NCI-H2196 treated with DMSO at 0.1 percent for 48 hours (cell line): ENCODE results near the gene SLC13A3.

Source experiments
- DNase-seq: peaks from one replicate; lab custom pipeline; 2025; ENCODE audit not compliant: unreplicated experiment; lab: John Stamatoyannopoulos, UW

SLC13A3 gene

DNA sequence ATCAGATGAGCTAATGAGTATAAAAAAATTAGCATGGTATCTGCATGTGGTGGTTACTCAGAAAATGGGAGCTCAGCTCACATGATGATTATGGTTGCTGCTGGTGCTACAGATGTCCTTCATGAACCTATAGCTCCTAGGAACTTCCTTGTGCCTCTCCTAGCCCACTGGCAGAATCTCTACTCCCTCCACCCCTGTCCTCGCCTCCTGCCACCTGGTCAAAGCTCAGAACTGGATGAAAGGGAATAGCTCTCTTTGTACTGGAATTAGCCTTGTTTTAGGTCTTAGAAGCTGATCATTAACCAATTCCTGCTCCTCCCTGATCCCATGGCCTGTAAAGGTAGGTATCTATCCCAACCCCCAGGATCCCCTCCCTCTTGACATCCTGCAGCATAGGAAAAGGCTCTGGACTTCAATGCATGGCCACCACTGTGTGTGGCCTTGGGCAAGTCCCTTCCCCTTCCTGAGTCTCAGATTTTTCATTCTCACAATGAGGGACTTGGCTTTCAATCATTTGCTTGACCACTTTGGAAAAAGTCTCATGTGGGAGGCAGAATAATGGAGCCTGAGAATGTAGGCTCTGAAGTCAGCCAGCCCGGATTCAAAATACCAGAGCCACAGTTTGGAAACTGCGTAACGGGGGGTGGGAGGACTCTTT lies 43.9 kb downstream of the SLC13A3 start:
- no peak for DNase-seq

DNA sequence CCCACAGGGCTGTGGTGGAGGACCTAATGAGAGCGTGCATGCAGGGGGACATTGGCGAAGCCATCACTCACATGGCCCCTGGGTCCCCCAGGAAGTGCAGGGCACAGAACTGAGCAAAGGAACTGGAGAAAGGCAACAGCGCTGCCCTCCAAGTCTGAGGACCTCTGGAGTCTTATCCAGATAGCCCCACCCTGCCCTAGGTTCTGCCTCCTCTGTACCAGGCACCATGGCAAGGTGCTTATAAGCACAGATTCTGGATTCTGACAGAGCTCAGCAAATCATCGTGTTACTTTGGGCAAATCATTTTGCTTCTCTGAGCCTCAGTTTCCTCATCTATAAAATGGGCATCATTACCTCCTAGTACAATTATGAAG lies 44.5 kb downstream of the SLC13A3 start:
- DNase-seq: no peak

GRCh38 chr20:46605978-46606816 lies 45.1 kb downstream of the SLC13A3 start:
- DNase-seq: no peak

GRCh38 chr20:46605181-46605580 lies 46.1 kb downstream of the SLC13A3 start:
- DNase-seq: no peak

DNA sequence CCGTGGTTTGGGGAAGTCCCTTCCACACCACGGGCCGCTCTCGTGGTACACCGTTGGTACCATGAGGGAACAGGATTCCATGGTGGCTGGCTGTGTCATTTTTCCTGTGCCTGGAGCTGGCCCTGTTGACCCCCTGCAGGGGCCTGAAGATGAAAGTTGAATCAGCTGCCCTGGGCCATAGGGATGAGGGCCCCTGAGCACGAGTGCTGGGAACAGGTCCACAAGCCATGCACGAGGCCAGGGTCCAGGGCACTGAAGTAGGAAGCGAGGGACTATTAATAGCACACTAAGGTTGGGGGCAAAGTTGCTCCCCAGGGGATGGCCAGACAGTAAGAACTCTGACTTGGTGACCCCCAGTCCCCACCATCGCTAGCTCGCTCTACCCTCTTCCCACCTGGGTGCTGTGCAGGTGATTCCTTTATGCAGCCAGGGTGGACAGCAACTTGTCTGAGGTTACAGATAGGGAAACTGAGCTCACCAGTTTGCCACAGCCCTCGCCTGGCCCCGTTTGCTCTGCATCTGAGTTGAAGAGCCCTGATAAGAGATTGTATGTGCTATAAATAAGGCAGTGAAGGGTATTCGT lies 46.6 kb downstream of the SLC13A3 start:
- DNase-seq: no peak

DNA sequence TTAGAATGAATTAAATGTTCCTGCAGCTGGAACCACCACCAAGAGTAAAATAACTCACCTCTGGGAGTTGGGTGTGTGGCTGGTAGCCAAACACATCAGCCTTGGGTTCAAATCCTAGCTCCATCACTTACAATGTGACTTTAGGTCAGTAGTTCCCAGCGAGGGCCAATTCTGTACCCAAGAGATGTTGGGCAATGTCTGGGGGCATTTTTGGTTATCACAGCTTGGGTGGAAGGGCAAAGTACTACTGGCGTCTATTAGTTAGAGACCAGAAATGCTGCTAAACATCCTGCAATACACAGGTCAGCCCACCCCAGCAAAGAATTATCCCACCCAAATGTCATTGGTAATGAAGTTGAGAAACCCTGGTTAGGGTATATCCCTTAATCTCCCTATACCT lies 48.8 kb downstream of the SLC13A3 start:
- no peak for DNase-seq

DNA sequence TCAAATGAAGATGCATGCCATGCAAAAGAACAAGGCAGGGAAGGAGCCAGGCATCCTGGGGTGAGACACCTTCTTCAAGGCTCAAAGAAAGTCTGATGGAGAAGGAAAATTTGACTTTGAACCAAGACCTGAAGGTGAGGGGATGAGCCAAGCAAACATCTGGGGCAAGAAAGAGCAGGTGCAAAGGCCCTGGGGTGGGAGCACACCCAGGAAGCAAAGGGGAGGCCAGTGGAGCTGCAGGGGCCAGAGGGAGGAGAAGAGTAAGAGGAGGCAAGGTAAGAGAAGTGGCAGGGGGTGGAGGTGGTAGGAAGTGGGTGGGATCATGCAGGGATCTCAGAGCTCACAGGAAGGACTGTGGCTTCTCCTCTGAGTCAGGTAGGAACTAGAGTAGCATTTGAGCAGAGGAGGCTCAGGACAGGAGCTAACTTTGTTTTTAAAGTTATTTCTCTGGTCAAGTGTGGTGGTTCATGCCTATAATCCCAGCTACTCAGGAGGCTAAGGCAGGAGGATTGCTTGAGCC lies 49.6 kb downstream of the SLC13A3 start:
- no peak for DNase-seq

DNA sequence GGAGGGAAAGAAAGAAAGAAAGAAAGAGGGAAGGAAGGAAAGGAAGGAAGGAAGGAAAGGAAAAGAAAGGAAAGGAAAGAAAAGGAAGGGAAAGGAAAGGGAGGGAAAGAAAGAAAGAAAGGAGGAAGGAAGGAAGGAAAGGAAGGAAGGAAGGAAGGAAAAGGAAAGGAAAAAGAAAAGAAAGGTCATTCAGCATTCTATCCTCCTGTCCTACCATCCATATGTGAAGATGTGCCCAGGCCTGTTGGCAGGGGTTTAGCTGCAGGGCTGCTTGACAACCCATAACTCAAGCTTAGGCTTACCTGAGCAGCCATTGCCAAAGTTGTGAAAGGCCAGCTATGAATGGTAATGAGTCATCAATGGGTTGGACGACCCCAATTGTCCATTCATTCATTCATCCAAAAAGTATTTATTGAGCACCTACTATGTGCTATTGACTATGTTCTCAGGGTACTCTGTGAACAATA lies 50.9 kb downstream of the SLC13A3 start:
- DNase-seq: no peak

DNA sequence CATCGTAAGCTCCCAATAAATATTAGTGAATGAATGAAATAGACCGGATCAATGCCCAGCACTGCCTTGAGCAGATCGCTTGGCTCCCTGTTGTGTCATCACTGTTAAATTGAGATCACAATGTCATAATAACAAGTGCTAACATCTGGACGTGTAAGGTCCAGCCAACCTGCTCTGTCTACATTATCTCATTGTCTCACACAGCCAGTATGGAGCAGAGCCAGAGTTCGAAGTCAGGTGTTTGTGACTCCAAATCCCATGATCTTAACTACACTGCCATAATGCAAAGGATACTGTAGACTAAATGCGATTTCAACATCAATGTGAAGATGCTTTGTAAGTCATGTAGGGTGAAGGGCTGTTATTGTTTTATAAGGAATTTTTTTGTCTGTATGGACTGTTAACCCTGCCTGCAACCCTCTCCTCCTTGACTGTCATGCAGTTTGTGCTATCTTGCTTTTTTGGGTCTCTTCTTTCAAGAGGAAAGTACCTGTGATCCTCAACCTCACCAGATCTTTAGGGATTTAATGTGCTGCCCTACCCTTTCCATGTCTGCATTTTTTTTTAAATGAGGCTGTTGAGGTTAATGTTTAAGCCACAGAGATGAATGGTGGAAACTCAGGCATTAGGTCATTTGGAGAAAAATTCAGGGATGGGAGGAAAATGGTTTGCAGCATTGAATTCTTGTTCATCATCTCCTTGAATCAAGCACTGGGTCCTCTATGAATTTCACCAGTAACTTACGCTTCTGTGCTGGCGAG lies 51.9 kb downstream of the SLC13A3 start:
- no peak for DNase-seq

DNA sequence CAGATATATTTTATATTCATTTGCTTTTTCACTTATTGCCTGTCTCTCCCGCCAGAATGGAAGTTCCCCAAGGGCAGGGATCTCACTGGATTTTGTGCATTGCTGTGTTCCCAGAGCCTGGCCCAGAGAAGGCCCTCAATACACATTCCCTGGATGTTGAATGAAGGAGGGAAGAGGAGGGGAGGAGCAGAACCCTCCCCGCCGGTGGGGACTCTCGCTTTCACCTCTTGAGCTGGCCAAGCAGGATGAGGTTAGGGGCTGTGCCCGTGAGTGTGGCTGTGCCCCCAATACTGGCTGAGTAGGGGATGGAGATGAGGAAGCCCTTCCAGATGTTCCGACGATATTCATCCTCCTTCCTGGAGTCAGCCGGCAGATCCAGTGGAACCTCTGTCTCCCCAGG lies 55.3 kb downstream of the SLC13A3 start:
- DNase-seq: no peak

DNA sequence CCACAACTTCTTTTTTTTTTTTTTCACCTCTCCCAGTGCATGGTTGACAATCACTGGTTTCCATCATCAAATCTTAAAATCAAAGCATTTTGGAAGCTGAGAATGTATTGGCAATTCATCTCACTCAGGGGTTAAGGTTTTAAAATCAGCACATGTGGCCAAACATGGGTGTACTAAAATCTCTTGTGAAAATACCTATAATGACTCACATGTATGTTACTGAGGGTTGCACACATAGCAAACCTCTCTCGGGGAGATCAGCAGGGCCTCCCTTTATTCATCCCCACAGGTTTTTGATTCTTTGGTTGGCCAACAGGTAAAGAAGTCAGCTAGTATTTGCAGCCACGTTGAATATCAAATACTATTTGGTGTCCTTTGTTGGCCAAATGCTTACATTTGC lies 56.5 kb downstream of the SLC13A3 start:
- no peak for DNase-seq

DNA sequence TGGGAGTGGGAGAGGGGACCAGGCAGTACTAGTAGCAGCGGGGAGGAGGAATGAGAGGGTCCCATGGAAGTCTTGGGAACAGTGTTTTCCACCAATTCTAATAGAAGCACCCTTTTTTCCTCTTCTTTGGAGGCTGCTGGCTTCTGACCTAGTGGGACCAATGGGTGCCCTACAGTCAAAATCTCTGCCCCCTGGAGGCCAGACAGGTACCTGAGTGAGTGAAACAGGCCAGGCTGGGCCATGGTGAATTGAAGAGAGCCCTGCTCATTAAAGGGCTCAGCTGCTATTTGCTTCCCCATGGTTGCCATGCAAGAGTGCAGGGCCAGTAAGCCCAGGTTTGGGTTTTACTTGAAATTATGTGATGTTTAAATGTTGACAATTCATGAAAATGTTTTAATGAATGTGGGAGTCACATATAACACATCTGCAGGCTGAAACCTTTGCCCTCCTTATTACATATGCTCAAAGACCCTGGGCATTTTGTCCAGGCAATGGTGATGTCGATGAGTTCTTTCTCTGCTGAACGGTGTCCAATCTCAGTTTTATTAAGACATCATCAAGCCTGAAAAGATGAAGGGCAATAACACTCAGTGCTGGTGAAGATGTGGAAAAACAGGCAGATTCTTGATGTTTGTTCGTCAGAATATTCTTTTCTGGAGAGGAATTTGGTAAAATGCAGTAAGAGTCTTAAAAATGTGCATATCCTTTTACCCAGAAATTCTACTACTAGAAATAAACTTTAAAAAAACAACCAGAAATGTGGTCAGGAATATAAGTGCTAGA lies 58.5 kb downstream of the SLC13A3 start:
- DNase-seq: no peak

DNA sequence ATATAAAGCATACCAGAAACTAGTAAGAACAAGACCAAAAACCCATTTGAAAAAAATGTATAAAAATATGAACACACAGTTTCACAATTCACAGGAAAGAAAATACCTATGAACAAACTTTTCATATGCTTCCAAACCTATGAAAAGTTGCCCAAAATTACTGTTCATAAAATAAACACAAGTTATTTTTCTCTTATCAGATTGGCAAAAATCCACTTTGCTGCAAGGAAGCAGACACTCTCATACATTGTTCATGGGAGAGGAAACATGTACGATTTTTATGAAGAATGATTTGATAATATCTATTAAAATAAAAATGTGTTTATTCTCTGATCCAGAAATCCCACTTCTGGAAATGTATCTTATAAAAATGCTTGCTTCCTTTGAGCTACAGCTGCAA lies 60.8 kb downstream of the SLC13A3 start:
- no peak for DNase-seq

- no peak for DNase-seq
Measured at GRCh38 chr20:46588532-46589511, 62.4 kb downstream of the SLC13A3 start.

DNA sequence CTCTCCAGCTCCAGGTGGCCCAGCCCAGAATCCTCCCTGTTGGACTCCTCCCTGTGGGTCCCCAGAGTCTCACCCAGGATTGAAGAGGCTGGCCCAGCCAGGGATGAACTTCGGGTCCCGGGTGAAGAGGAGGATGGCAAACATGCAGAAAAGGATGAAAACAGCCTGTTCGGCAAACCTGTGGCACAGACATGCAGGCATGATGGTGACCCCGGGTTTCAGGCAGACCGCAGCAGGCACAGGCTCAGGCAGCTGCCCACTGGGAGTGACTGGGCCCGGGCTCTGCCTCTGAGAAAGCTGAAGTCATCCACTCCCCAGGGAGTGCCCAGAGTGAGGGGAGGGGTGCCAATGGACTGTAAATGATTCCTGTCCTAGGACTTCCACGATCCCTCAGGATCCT lies 63.3 kb downstream of the SLC13A3 start:
- no peak for DNase-seq

DNA sequence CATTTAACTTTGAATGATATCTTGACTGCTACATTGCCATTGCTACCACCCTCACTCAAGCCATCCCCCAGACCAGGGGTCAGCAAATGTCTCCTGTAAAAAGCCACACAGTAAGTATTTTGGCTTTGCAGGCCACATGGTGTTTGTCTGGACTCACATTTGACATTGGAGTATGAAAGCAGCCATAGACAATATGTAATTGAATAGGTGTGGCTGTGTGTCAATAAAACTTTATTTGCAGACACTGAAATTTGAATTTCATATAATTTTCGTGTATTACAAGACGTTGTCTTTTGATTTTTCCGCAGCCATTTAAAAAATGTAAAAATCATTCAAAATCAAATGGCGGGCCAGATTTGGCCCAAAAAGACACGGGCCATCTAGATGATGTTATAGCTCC lies 64.5 kb downstream of the SLC13A3 start:
- no peak for DNase-seq

DNA sequence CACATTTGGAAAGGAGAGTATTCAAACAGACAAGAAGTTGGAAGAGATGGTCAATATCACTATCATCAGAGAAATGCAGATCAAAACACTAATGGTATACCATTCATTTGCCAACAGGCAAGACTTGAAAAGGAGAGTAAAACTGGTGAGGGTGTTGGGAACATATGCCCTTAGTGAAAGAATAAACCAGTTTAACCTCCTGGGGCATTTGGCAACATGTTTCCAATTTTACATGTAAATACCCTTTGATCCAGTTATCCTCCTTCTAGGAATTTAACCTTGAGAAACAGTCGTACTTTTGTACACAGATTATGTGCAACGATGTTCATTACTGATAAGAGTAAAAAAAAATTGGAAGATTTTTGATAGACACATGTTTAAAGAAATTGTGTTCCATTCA lies 66.8 kb downstream of the SLC13A3 start:
- no peak for DNase-seq

GRCh38 chr20:46583411-46584214 lies 67.6 kb downstream of the SLC13A3 start:
- no peak for DNase-seq
